Left lobe of liver (tissue), 2 donors: ENCODE measurements around the gene MRPL51. TPM values are rescaled to one million over a fixed set of nuclear protein-coding genes. Genes with fewer than 3 reads are reported as not detected.
"Not testable (repeated sequence)": the region's sequence is repeated elsewhere in the genome, so short reads cannot be mapped to it uniquely, and the experiment has no call there.

Experiments
- ATAC-seq: fragments of 200-7000 bp; cut with Tn5 transposase; one replicate; pipeline ENCODE4 v1.9.1; 2020; ENCODE audit warnings: mild to moderate bottlenecking, moderate library complexity
- DNase-seq: peaks from one replicate; pipeline ENCODE4 v3.0.0-alpha.2; 2020; ENCODE audit warnings: low spot score
- total RNA-seq: library from RNA; stranded (reverse); gene quantifications from one replicate; pipeline ENCODE4 v1.2.1, GENCODE V29; 2021
- donor health status: DM: no; HTN: no; CAD: no; lungs with moderate emphysema.
- donor health status: DM: no; HTN: yes; CAD: no.

MRPL51 gene
- total RNA-seq = 84.1 TPM

DNA sequence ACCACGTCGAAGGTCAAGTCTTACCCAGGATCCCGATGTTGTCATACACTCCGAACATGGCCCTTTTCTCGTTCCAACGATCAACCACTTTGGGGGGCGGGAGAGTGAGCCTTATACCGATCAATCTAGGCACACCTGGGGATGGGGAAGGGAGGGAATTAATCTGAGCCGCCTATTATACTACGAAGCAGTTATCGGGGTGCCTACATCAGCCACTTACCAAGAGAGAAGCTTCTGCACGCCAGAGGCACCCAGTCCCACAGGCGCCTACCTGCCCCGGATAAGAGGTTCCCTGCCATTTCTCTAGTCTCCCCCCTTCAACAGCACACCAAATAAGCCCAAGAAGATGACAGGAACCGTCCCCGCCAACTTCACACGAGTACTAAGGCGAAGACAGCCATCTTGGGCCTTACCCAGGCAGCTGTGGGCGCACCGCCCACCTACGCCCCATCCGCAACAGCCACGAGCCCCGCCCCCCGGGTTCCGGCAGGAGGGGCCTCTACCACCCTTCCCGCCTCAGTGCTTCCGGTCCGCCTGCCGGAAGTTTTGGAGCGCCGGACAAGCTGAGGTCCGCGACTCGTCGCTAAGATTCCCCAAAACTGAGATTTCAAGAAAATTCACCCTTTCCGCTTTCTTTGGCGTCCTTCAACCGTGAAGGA is at the start of gene MRPL51:
MRPL51 (minus strand) TSS at position 425 of the 659 bp plus-strand sequence; CDS start at position 299, 126 bp downstream.
- ATAC-seq = peak; percentile 94
- DNase-seq = peak; percentile 97

- ATAC-seq = peak; percentile 86
- DNase-seq = peak; percentile 87
Observed at GRCh38 chr12:6542209-6543009, 49.3 kb upstream of the MRPL51 start.

- no peak for DNase-seq
Observed at GRCh38 chr12:6541371-6542165, 48.5 kb upstream of the MRPL51 start.

GRCh38 chr12:6540181-6540877 is 47.3 kb upstream of the MRPL51 start:
- ATAC-seq (no peak), DNase-seq (peak; percentile 67)

More at GRCh38 chr12:6541371-6542165, 48.5 kb upstream of the MRPL51 start:
- ATAC-seq = peak; percentile 9

DNA sequence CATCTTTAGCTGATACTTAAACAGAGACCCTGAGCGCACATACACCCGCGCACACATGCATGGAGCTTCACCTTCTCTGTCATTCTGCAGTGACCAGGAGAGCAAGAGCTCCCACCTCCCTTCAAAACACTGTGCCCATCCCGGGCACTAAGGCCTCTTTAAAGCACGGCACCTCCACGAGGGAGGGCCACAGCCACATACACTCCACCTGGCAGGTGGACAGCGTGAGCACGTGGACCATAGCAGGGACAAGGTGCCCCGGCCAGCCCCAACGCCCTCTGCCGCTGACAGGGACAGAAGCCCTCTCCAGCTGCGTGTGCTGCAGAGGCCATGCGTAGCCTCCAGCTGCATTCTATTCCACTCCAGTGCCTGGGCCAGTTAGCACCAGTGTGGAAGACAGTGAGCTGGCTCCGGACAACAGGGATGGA is 46.7 kb upstream of the MRPL51 start:
- DNase-seq (no peak), ATAC-seq (peak; percentile 28)

GRCh38 chr12:6539314-6539682 is 46.2 kb upstream of the MRPL51 start:
- no peak for ATAC-seq

GRCh38 chr12:6538420-6539313 is 45.6 kb upstream of the MRPL51 start:
- no peak for ATAC-seq
- no peak for DNase-seq

More at GRCh38 chr12:6539314-6539682, 46.2 kb upstream of the MRPL51 start:
- no peak for DNase-seq

DNA sequence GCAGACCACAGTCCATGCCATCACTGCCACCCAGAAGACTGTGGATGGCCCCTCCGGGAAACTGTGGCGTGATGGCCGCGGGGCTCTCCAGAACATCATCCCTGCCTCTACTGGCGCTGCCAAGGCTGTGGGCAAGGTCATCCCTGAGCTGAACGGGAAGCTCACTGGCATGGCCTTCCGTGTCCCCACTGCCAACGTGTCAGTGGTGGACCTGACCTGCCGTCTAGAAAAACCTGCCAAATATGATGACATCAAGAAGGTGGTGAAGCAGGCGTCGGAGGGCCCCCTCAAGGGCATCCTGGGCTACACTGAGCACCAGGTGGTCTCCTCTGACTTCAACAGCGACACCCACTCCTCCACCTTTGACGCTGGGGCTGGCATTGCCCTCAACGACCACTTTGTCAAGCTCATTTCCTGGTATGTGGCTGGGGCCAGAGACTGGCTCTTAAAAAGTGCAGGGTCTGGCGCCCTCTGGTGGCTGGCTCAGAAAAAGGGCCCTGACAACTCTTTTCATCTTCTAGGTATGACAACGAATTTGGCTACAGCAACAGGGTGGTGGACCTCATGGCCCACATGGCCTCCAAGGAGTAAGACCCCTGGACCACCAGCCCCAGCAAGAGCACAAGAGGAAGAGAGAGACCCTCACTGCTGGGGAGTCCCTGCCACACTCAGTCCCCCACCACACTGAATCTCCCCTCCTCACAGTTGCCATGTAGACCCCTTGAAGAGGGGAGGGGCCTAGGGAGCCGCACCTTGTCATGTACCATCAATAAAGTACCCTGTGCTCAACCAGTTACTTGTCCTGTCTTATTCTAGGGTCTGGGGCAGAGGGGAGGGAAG is 44.7 kb upstream of the MRPL51 start:
- not testable (repeated sequence) for ATAC-seq
- peak; percentile 79 for DNase-seq

GRCh38 chr12:6536894-6537579 is 44.0 kb upstream of the MRPL51 start:
- no peak for ATAC-seq
- DNase-seq = no peak

DNA sequence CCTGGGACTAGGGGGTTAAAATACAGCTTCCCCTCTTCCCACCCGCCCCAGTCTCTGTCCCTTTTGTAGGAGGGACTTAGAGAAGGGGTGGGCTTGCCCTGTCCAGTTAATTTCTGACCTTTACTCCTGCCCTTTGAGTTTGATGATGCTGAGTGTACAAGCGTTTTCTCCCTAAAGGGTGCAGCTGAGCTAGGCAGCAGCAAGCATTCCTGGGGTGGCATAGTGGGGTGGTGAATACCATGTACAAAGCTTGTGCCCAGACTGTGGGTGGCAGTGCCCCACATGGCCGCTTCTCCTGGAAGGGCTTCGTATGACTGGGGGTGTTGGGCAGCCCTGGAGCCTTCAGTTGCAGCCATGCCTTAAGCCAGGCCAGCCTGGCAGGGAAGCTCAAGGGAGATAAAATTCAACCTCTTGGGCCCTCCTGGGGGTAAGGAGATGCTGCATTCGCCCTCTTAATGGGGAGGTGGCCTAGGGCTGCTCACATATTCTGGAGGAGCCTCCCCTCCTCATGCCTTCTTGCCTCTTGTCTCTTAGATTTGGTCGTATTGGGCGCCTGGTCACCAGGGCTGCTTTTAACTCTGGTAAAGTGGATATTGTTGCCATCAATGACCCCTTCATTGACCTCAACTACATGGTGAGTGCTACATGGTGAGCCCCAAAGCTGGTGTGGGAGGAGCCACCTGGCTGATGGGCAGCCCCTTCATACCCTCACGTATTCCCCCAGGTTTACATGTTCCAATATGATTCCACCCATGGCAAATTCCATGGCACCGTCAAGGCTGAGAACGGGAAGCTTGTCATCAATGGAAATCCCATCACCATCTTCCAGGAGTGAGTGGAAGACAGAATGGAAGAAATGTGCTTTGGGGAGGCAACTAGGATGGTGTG is 43.1 kb upstream of the MRPL51 start:
- DNase-seq (no peak), ATAC-seq (no peak)

DNA sequence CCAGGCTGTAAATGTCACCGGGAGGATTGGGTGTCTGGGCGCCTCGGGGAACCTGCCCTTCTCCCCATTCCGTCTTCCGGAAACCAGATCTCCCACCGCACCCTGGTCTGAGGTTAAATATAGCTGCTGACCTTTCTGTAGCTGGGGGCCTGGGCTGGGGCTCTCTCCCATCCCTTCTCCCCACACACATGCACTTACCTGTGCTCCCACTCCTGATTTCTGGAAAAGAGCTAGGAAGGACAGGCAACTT is 42.6 kb upstream of the MRPL51 start:
- DNase-seq (no peak), ATAC-seq (no peak)

- DNase-seq (peak; percentile 78), ATAC-seq (peak; percentile 22)
Observed at GRCh38 chr12:6534945-6535696, 42.1 kb upstream of the MRPL51 start.

DNA sequence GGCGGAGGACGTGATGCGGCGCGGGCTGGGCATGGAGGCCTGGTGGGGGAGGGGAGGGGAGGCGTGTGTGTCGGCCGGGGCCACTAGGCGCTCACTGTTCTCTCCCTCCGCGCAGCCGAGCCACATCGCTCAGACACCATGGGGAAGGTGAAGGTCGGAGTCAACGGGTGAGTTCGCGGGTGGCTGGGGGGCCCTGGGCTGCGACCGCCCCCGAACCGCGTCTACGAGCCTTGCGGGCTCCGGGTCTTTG is 41.6 kb upstream of the MRPL51 start:
- ATAC-seq (peak; percentile 21), DNase-seq (no peak)

- peak; percentile 94 for DNase-seq
- ATAC-seq = peak; percentile 73
Observed at GRCh38 chr12:6533923-6534694, 41.0 kb upstream of the MRPL51 start, which contains the start of gene GAPDH. Gene GAPDH, plus strand, starts transcription at chr12:6534517. Its CDS starts 316 bp downstream, at chr12:6534833.

DNA sequence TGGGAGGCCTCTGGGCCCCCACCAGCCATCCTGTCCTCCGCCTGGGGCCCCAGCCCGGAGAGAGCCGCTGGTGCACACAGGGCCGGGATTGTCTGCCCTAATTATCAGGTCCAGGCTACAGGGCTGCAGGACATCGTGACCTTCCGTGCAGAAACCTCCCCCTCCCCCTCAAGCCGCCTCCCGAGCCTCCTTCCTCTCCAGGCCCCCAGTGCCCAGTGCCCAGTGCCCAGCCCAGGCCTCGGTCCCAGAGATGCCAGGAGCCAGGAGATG is 40.5 kb upstream of the MRPL51 start:
- ATAC-seq = peak; percentile 27
- DNase-seq = peak; percentile 76

DNA sequence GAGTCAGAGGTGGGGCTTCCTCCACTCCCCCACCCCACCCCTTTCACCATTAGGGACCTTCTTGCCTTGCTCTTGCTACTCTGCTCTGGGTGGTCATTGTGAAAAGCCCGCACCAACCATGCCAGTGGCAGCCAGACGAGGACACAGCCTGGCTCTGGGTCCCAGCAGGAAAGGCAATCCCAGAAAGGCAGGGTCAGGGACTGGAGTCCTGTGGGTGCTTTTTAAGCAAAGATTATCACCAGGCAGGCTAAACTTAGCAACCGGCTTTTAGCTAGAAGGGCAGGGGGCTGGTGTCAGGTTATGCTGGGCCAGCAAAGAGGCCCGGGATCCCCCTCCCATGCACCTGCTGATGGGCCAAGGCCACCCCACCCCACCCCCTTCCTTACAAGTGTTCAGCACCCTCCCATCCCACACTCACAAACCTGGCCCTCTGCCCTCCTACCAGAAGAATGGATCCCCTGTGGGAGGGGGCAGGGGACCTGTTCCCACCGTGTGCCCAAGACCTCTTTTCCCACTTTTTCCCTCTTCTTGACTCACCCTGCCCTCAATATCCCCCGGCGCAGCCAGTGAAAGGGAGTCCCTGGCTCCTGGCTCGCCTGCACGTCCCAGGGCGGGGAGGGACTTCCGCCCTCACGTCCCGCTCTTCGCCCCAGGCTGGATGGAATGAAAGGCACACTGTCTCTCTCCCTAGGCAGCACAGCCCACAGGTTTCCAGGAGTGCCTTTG is 40.0 kb upstream of the MRPL51 start:
- ATAC-seq (peak; percentile 54), DNase-seq (peak; percentile 81)
